HG03460 (cell line): ENCODE results near the gene C1QTNF12.
"Not testable (repeated sequence)": the region's sequence is repeated elsewhere in the genome, so short reads cannot be mapped to it uniquely, and the experiment has no call there.

ENCODE experiments used
- ATAC-seq: cut with Tn5 transposase; IDR thresholded peaks from one replicate; pipeline ENCODE4 v1.9.1; 2021; ENCODE audit not compliant: unreplicated experiment

C1QTNF12 gene

DNA sequence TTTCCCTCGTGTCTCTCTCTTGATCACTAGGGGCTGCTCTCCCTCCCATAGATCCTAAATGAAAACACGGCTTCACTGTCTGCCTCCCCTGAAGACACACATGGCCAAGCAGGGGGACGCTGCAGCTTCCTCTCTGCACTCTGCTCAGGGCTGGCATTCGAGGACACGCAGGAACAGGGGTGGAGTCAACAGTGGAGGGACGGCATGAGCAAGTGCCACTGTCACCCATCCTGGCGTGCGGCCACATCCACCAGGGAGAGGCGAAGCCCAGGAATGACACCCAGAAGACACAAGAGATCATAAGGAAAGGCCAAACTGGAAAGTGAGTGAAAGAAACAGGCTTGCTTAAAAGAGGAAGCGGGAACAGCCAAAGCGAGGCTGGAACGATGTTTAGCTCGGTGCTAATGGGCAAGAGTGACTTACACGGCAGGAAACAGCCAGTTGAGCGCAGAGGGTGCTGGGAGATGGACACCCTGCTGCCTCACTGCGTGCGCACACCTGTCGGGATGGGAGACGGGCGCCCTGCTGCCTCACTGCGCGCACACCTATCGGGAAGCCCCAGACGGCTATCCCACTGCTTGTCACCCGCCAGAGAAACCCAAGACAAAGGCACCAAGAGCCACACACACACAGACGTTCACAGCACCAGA is 13.6 kb upstream of the C1QTNF12 start:
- ATAC-seq: no peak

DNA sequence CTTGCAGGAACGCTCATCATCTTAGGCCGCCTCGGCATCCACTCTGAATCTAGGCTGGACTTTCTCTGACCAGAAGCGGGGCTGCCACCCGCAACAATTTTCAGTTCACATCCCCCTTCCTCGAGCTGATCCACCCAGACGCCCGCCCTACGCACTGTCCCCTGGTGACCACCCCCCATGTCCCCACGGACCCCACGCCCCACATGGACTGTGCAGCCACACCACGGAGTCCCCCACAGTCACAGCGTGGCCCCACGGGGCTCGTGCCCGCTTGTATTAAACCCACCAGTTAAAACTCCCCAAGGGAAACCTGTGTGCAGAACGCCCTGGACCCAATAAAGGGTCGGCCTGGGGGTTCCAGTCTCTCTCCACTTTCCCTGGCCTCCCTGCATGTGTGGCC is 13.0 kb upstream of the C1QTNF12 start:
- ATAC-seq: no peak

- no peak for ATAC-seq
Observed at GRCh38 chr1:1259119-1259488, 12.6 kb upstream of the C1QTNF12 start.

- ATAC-seq: no peak
Observed at GRCh38 chr1:1256956-1257871, 10.7 kb upstream of the C1QTNF12 start.

- no peak for ATAC-seq
Observed at GRCh38 chr1:1255611-1256010, 9.1 kb upstream of the C1QTNF12 start.

- no peak for ATAC-seq
Observed at GRCh38 chr1:1255078-1255477, 8.6 kb upstream of the C1QTNF12 start.

- ATAC-seq: no peak
Observed at GRCh38 chr1:1254667-1254998, 8.1 kb upstream of the C1QTNF12 start.

GRCh38 chr1:1253972-1254666 is 7.6 kb upstream of the C1QTNF12 start:
- no peak for ATAC-seq

GRCh38 chr1:1253314-1253713 is 6.8 kb upstream of the C1QTNF12 start:
- ATAC-seq: no peak

DNA sequence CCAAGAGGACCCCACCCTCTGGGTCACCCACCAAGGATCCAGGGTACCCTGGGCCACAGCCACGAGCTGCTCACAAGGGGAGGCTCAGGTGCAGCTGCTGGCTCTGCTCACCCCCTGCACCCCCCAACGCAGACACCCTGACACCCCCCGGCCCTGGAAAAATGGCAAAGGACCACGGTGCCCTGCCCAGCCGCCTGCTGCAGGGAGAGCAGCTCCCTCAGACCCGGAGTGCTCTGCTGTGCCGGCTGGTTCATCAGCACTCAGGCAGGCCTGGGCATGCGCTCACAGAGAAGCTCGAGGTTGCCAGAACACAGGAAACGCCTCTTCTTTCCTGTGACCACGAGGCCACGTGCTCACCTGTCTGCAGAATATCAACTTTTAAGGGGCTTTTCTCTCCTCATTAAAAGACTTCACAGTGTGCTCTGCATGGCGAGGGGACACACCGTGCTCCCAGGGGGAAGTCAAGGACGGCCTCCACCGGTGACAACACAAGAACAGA is 4.3 kb upstream of the C1QTNF12 start:
- no peak for ATAC-seq

DNA sequence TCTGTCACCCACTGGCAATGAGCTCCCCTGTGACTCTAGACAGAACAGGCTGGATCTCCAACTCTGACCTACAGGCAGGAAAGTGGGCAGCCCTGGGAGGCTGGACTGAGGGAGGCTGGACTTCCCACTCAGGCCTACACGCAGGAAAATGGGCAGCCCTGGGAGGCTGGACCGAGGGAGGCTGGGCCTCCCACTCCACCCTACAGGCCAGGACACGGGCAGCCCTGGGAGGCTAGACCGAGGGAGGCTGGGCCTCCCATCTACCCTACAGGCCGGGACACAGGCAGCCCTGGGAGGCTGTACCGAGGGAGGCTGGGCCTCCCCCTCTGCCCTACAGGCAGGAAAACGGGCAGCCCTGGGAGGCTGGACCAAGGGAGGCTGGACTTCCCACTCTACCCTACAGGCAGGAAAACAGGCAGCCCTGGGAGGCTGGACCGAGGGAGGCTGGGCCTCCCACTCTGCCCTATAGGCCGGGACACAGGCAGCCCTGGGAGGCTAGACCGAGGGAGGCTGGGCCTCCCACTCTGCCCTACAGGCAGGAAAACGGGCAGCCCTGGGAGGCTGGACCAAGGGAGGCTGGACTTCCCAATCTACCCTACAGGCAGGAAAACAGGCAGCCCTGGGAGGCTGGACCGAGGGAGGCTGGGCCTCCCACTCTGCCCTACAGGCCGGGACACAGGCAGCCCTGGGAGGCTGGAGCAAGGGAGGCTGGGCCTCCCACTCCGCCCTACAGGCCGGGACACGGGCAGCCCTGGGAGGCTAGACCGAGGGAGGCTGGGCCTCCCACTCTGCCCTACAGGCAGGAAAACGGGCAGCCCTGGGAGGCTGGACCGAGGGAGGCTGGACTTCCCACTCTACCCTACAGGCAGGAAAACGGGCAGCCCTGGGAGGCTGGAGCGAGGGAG is 1.7 kb upstream of the C1QTNF12 start:
- ATAC-seq: not testable (repeated sequence)

DNA sequence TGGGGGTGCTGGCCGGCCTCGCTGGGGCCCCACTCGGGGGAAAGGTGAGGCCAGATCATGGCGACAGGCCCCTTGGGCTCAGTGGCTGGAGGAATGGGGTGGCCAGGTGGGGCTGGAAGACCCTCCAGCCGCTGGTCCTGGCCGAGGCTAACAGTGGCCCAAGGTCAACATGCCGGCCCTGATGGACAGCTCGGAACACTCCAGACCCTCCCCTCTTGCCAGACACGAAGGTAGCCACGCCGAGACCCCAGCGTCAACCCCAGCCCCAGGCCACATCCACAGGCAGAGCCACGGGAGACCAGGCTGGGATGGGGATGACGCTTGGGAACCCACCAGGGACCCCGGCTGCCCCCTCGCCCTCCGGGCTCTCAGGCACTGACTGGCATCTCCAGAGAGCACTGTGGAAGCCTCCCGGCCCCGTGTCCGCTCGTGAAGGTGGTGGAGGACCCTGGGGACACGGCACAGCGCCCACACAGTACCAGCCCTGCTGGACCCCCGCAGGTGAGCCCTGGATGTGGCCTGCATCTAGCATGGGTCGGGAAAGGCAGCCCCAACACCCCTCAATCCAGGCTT is 905 bp upstream of the C1QTNF12 start:
- ATAC-seq: no peak

DNA sequence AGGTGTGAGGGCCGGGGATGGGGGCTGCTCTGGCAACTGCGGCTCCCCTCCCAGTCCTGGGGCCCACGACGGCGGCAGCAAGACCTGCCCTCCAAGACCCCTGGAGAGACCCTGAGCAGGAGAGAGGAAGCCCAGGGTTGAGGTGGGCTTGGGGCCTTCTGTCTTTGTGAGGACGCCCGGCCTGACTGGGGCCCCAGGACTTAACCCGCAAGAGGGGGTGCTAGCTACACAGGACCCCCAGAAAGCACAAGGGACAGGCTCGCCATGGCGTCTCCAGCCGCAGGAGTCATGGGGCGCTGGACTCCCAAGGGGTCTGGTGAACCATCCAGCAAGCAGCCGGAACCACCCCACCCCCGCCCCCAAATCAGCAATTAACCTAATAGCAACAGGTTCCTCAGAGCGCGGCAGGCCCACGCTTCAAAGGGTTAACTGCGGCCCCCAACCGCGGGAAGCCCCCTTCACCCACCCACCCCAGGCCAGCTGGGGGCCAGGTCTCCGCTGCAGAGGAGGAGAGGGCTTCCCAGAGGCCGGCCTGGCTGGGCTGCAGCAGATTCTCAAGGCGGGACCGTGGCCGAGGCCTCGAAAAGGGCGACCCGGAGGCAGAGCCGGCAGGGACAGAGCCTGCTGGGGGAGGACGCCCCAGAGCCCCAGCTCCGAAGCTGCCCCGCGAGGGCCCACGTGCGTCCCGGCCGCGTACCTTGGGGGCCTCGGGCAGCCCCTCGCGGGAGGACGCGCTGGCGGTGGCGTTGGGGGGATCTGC is 525 bp downstream of the C1QTNF12 start:
- no peak for ATAC-seq

- ATAC-seq: no peak
Observed at GRCh38 chr1:1245178-1245816, 1.2 kb downstream of the C1QTNF12 start.

DNA sequence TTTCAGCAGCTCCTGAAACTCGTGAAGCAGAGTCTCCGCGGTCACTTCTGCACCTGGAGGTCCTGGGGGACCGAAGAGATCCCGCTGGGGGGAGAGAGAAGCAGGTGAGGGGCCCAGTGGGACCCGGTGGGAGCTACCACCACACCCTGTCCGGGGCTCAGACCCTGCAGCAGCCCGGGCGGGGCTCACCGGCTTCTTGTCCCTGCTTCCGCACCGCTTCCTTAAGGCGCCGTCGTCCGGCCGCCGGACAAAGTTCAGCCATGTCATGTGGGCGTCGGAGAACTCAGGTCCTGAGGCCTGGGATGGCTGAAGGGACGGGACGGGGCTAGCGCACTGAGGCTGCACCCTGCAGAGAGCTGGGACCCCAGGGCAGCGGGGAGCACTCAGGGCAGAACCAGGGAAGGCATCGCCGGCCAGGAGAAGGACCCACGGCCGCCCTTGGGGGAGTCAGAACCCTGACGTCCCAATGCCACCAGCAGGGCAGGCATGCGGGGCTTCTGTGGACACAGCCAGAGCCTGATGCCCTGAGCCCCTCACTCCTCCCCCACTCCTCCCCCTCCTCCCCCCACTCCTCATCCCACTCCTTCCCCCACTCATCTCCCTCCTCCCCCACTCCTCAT is 2.2 kb downstream of the C1QTNF12 start:
- ATAC-seq: no peak

- ATAC-seq: no peak
Observed at GRCh38 chr1:1243807-1244191, 2.7 kb downstream of the C1QTNF12 start.

DNA sequence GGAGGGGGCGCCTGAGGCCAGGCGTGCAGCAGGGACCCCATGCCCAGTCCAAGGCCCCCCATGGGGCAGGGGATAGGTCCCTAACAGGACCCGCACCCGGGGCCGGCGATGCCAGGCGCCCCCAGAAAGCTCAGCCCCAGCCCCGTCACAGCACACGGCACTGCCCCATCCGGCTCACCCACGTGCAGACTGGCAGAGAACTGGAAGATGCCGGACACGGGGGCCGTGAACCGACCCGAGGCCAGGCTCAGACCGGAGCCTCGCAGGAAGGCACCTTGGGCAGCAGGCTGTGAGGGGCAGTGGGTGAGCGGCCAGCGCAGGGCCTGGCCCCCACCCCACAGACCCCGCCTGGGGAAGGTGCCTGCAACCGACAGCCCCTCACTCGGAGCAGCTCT is 3.3 kb downstream of the C1QTNF12 start:
- no peak for ATAC-seq

DNA sequence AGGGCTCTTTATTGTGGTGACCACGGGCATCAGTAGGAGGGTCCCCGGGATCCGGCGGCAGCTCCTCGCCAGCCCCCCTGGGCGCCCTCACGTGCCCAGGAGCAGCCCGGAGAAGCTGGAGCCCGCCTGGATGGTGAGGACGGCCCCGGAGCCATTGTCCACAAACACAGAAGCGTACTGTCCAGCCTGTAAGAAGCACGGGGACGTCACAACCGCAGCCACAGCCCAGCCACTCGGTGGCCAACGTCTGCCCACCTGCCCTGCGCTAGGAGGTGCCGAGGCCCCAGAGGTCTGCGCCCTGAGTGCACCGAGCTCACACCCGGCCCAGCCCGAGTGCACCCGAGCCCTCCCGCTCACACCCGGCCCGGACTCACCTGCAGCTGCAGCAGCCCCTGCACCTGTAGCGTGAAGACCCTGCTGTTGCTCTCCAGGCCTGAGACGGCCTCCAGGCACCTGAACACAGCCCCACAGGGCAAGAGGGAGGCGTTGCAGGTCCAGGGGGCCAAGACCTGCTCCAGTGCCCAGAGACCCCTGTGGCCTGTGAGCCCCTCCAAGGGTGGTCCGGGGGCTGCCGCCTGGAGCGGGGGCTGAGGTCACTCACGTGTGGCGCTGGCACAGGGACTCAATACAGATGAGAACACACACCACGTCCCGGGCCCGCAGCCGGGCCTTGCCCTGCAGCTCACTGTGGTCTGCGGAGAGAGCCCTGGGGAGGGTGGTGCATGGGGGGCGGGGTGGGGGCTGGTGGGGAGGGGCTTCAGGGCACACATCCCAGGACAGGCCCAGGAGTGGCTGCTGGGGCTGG is 3.9 kb downstream of the C1QTNF12 start:
- no peak for ATAC-seq
